ENCODE data around the gene MRPS18A.
"Not testable (repeated sequence)": the region's sequence is repeated elsewhere in the genome, so short reads cannot be mapped to it uniquely, and the experiment has no call there.

MRPS18A gene

GRCh38 chr6:43716099-43716498, 28.5 kb upstream of the MRPS18A start:
- no peak for DNase-seq

GRCh38 chr6:43715056-43715788, 27.6 kb upstream of the MRPS18A start:
- no peak for DNase-seq

- DNase-seq, result no peak
These were observed 26.9 kb upstream of the MRPS18A start for GRCh38 chr6:43714311-43715055.

GRCh38 chr6:43713643-43714310, 26.2 kb upstream of the MRPS18A start:
- no peak for DNase-seq

GRCh38 chr6:43712579-43712978, 25.0 kb upstream of the MRPS18A start:
- no peak for DNase-seq

- no peak for DNase-seq
These were observed 23.0 kb upstream of the MRPS18A start for GRCh38 chr6:43710576-43710975.

GRCh38 chr6:43709654-43710303, 22.2 kb upstream of the MRPS18A start:
- DNase-seq, result no peak

- no peak for DNase-seq
These were observed 21.5 kb upstream of the MRPS18A start for GRCh38 chr6:43708860-43709653.

GRCh38 chr6:43707767-43708166, 20.2 kb upstream of the MRPS18A start:
- no peak for DNase-seq

- no peak for DNase-seq
These were observed 19.7 kb upstream of the MRPS18A start for GRCh38 chr6:43707269-43707668.

- DNase-seq, result no peak
These were observed 19.2 kb upstream of the MRPS18A start for GRCh38 chr6:43706788-43707187.

GRCh38 chr6:43705996-43706395, 18.4 kb upstream of the MRPS18A start:
- DNase-seq, result no peak

GRCh38 chr6:43703512-43704429, 16.2 kb upstream of the MRPS18A start:
- no peak for DNase-seq

GRCh38 chr6:43702534-43703440, 15.2 kb upstream of the MRPS18A start:
- DNase-seq, result peak; percentile 16

GRCh38 chr6:43702171-43702533, 14.6 kb upstream of the MRPS18A start:
- DNase-seq, result no peak

- not testable (repeated sequence) for DNase-seq
These were observed 13.5 kb upstream of the MRPS18A start for GRCh38 chr6:43700939-43701560.

- DNase-seq, result no peak
These were observed 12.1 kb upstream of the MRPS18A start for GRCh38 chr6:43699564-43700186.

GRCh38 chr6:43698584-43699349, 11.2 kb upstream of the MRPS18A start:
- DNase-seq, result no peak

- DNase-seq, result no peak
These were observed 9.8 kb upstream of the MRPS18A start for GRCh38 chr6:43697421-43697820.
